ENCODE results near the gene TTLL6. TPM values are rescaled to one million over a fixed set of nuclear protein-coding genes. Genes with fewer than 3 reads are reported as not detected.

TTLL6 gene
- total RNA-seq, 2 donors from 2014 or later: 0.26 TPM; not detected in 1

- no peak for DNase-seq
- WGBS, 2 donors: 3 to 8% methylated on average over 21 of the region's 21 CpGs
- intact Hi-C loops (cut with DNase I): loop anchor here (10.0 kb wide), 1 partner anchor 162 kb away; no protein-coding TSS in a partner anchor
- TF ChIP-seq CTCF (IDR thresholded peaks at IDR 0.05): no peak
- no peak for TF ChIP-seq POLR2A (IDR thresholded peaks at IDR 0.05)
- H3K36me3 ChIP-seq (replicated peaks in 1 of 2; ENCODE audit: insufficient read depth in 1 of 2, low read depth in 2 of 2): no peaks in the 10 kb centered on the region
- H3K4me1 ChIP-seq: peaks cover 14% of the 10 kb centered on the region
- no peak within 1 kb of the TSS for H3K27ac ChIP-seq
- H3K27me3 ChIP-seq: peaks cover 0 to 74% of the 10 kb centered on the region in 2 donors
- H3K9me3 ChIP-seq: peaks cover 0 to 10% (median 0%) of the 10 kb centered on the region in 3 donors
- no peak for ATAC-seq
- no peak within 1 kb of the TSS for H3K4me3 ChIP-seq
Observed at GRCh38 chr17:48722915-48723422, 94.1 kb downstream of the TTLL6 start, which contains the start of gene PRAC2. TSS of gene PRAC2 (plus strand) at chr17:48723185. CDS start at chr17:48724411, 1,226 bp downstream.

GRCh38 chr17:48722201-48722907, 94.7 kb downstream of the TTLL6 start, which contains the start of gene PRAC1:
TSS of gene PRAC1 (minus strand) at chr17:48722518. CDS start at chr17:48722392, 126 bp downstream.
- Histone ChIP-seq H3K27ac (no peak within 1 kb of the TSS), H3K36me3 (replicated peaks in 1 of 2; ENCODE audit: insufficient read depth in 1 of 2, low read depth in 2 of 2) (no peaks in the 10 kb centered on the region)

GRCh38 chr17:48721009-48721402, 96.0 kb downstream of the TTLL6 start:
- H3K36me3 ChIP-seq (replicated peaks in 1 of 2; ENCODE audit: insufficient read depth in 1 of 2, low read depth in 2 of 2): no peaks in the 10 kb centered on the region
- peaks cover 10 to 71% of the 10 kb centered on the region in 2 donors for H3K27me3 ChIP-seq
- ATAC-seq (no peak), DNase-seq (no peak)
- peaks cover 14% of the 10 kb centered on the region for H3K4me1 ChIP-seq
- TF ChIP-seq POLR2A (IDR thresholded peaks at IDR 0.05) (no peak), CTCF (IDR thresholded peaks at IDR 0.05) (no peak)
- H3K27ac ChIP-seq: no peak overlapping the region
- intact Hi-C loops (cut with DNase I): loop anchor here (10.0 kb wide), 1 partner anchor 164 kb away; no protein-coding TSS in a partner anchor
- no peak overlapping the region for H3K4me3 ChIP-seq
- WGBS, 2 donors: 90 to 100% methylated on average over 1 of the region's 1 CpG
- H3K9me3 ChIP-seq: peaks cover 0 to 10% (median 0%) of the 10 kb centered on the region in 3 donors

More at GRCh38 chr17:48722201-48722907, 94.7 kb downstream of the TTLL6 start, which contains the start of gene PRAC1:
- peaks cover 0 to 10% (median 0%) of the 10 kb centered on the region in 3 donors for H3K9me3 ChIP-seq
- H3K4me3 ChIP-seq: no peak within 1 kb of the TSS
- H3K4me1 ChIP-seq: peaks cover 14% of the 10 kb centered on the region
- WGBS, 2 donors: 6 to 10% methylated on average over 15 to 21 of the region's 21 CpGs
- H3K27me3 ChIP-seq: peaks cover 2 to 74% of the 10 kb centered on the region in 2 donors
- TF ChIP-seq POLR2A (IDR thresholded peaks at IDR 0.05): no peak
- TF ChIP-seq CTCF (IDR thresholded peaks at IDR 0.05): no peak
- intact Hi-C loops (cut with DNase I): loop anchor here (10.0 kb wide), 1 partner anchor 162 kb away; no protein-coding TSS in a partner anchor
- DNase-seq (no peak), ATAC-seq (no peak)

- Histone ChIP-seq H3K4me3 (no peak overlapping the region), H3K4me1 (peaks cover 12% of the 10 kb centered on the region), H3K9me3 (peaks cover 0 to 10% (median 0%) of the 10 kb centered on the region in 3 donors), H3K27ac (no peak overlapping the region), H3K36me3 (replicated peaks in 1 of 2; ENCODE audit: insufficient read depth in 1 of 2, low read depth in 2 of 2) (no peaks in the 10 kb centered on the region), H3K27me3 (peaks cover 10 to 67% of the 10 kb centered on the region in 2 donors)
- no peak for ATAC-seq
- no peak for TF ChIP-seq POLR2A (IDR thresholded peaks at IDR 0.05)
- TF ChIP-seq CTCF (IDR thresholded peaks at IDR 0.05): no peak
- DNase-seq: no peak
- intact Hi-C loops (cut with DNase I): loop anchor here (10.0 kb wide), 1 partner anchor 164 kb away; no protein-coding TSS in a partner anchor
- 21 to 33% methylated on average over 10 to 11 of the region's 11 CpGs for WGBS, 2 donors
Observed at GRCh38 chr17:48720266-48721008, 96.6 kb downstream of the TTLL6 start.

Measured in body of pancreas (tissue), 4 donors.